ENCODE data around the gene SLC23A1. TPM values are rescaled to one million over a fixed set of nuclear protein-coding genes. Genes with fewer than 3 reads are reported as not detected.

Gene SLC23A1
- total and polyA plus RNA-seq, 9 of the 15 experiments (the other 6 are each of a cell fraction or from before 2014, with no cell fraction given): 0.03 to 0.20 (median 0.05) TPM; not detected in 5

DNA sequence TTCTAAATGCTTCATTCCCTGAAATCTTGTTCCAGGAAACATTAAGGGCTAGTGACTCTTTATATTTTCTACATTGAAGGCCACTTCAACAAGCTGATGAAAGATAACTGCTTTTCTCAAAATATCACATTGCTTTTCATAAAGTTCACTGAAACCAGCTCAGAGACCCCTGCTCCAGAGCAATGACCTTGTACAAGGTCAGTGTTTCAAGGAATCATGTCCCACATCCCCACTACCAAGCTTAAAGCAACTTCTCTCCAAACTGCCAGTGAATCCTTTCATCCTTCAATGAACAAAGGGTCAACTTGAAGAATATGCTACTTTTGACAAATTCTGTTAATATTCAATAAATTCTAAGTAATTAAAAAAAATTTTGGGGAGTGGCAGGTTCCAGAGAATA lies 32.8 kb upstream of the SLC23A1 start (continued):
- TF ChIP-seq, protein P1, sequence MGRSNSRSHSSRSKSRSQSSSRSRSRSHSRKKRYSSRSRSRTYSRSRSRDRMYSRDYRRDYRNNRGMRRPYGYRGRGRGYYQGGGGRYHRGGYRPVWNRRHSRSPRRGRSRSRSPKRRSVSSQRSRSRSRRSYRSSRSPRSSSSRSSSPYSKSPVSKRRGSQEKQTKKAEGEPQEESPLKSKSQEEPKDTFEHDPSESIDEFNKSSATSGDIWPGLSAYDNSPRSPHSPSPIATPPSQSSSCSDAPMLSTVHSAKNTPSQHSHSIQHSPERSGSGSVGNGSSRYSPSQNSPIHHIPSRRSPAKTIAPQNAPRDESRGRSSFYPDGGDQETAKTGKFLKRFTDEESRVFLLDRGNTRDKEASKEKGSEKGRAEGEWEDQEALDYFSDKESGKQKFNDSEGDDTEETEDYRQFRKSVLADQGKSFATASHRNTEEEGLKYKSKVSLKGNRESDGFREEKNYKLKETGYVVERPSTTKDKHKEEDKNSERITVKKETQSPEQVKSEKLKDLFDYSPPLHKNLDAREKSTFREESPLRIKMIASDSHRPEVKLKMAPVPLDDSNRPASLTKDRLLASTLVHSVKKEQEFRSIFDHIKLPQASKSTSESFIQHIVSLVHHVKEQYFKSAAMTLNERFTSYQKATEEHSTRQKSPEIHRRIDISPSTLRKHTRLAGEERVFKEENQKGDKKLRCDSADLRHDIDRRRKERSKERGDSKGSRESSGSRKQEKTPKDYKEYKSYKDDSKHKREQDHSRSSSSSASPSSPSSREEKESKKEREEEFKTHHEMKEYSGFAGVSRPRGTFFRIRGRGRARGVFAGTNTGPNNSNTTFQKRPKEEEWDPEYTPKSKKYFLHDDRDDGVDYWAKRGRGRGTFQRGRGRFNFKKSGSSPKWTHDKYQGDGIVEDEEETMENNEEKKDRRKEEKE (IDR thresholded peaks at IDR 0.05; ENCODE audit: borderline replicate concordance in 1 of 2, control insufficient read depth in 1 of 2, low read depth in 2 of 2, low read length in 1 of 2): no peak
- TF ChIP-seq, protein P2, sequence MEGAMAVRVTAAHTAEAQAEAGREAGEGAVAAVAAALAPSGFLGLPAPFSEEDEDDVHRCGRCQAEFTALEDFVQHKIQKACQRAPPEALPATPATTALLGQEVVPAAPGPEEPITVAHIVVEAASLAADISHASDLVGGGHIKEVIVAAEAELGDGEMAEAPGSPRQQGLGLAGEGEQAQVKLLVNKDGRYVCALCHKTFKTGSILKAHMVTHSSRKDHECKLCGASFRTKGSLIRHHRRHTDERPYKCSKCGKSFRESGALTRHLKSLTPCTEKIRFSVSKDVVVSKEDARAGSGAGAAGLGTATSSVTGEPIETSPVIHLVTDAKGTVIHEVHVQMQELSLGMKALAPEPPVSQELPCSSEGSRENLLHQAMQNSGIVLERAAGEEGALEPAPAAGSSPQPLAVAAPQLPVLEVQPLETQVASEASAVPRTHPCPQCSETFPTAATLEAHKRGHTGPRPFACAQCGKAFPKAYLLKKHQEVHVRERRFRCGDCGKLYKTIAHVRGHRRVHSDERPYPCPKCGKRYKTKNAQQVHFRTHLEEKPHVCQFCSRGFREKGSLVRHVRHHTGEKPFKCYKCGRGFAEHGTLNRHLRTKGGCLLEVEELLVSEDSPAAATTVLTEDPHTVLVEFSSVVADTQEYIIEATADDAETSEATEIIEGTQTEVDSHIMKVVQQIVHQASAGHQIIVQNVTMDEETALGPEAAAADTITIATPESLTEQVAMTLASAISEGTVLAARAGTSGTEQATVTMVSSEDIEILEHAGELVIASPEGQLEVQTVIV (CRISPR knock-in tag; IDR thresholded peaks at IDR 0.05; ENCODE audit: borderline replicate concordance): no peak
- TF ChIP-seq RFX7 (CRISPR knock-in tag; IDR thresholded peaks at IDR 0.05) (no peak), ZNF699 (CRISPR knock-in tag; IDR thresholded peaks at IDR 0.05; ENCODE audit: insufficient replicate concordance) (no peak), ZFX (CRISPR knock-in tag; IDR thresholded peaks at IDR 0.05) (no peak), GATAD2B (IDR thresholded peaks at IDR 0.05; ENCODE audit: borderline replicate concordance) (no peak), FOXA3 (CRISPR knock-in tag; conservative IDR thresholded peaks at IDR 0.05 in 1 of 2, IDR thresholded peaks at IDR 0.05 in 1 of 2) (no peak), U2AF2 (optimal IDR thresholded peaks at IDR 0.05; ENCODE audit: low read depth, low read length) (no peak), ZNF79 (CRISPR knock-in tag; IDR thresholded peaks at IDR 0.05; ENCODE audit: low read depth) (no peak), ZC3H8 (IDR thresholded peaks at IDR 0.05) (no peak), ZNF134 (CRISPR knock-in tag; conservative IDR thresholded peaks at IDR 0.05) (no peak)
- TF ChIP-seq, protein P3, sequence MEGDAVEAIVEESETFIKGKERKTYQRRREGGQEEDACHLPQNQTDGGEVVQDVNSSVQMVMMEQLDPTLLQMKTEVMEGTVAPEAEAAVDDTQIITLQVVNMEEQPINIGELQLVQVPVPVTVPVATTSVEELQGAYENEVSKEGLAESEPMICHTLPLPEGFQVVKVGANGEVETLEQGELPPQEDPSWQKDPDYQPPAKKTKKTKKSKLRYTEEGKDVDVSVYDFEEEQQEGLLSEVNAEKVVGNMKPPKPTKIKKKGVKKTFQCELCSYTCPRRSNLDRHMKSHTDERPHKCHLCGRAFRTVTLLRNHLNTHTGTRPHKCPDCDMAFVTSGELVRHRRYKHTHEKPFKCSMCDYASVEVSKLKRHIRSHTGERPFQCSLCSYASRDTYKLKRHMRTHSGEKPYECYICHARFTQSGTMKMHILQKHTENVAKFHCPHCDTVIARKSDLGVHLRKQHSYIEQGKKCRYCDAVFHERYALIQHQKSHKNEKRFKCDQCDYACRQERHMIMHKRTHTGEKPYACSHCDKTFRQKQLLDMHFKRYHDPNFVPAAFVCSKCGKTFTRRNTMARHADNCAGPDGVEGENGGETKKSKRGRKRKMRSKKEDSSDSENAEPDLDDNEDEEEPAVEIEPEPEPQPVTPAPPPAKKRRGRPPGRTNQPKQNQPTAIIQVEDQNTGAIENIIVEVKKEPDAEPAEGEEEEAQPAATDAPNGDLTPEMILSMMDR (IDR thresholded peaks at IDR 0.05 in 2 of 3, conservative IDR thresholded peaks at IDR 0.05 in 1 of 3; ENCODE audit: insufficient read depth in 2 of 3, low read depth in 1 of 3, low read length in 3 of 3): no peak
- TF ChIP-seq, protein P4, sequence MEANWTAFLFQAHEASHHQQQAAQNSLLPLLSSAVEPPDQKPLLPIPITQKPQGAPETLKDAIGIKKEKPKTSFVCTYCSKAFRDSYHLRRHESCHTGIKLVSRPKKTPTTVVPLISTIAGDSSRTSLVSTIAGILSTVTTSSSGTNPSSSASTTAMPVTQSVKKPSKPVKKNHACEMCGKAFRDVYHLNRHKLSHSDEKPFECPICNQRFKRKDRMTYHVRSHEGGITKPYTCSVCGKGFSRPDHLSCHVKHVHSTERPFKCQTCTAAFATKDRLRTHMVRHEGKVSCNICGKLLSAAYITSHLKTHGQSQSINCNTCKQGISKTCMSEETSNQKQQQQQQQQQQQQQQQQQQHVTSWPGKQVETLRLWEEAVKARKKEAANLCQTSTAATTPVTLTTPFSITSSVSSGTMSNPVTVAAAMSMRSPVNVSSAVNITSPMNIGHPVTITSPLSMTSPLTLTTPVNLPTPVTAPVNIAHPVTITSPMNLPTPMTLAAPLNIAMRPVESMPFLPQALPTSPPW (CRISPR knock-in tag; IDR thresholded peaks at IDR 0.05): no peak
- TF ChIP-seq, protein P5, sequence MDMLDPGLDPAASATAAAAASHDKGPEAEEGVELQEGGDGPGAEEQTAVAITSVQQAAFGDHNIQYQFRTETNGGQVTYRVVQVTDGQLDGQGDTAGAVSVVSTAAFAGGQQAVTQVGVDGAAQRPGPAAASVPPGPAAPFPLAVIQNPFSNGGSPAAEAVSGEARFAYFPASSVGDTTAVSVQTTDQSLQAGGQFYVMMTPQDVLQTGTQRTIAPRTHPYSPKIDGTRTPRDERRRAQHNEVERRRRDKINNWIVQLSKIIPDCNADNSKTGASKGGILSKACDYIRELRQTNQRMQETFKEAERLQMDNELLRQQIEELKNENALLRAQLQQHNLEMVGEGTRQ (CRISPR knock-in tag; IDR thresholded peaks at IDR 0.05): no peak
- TF ChIP-seq, protein P6, sequence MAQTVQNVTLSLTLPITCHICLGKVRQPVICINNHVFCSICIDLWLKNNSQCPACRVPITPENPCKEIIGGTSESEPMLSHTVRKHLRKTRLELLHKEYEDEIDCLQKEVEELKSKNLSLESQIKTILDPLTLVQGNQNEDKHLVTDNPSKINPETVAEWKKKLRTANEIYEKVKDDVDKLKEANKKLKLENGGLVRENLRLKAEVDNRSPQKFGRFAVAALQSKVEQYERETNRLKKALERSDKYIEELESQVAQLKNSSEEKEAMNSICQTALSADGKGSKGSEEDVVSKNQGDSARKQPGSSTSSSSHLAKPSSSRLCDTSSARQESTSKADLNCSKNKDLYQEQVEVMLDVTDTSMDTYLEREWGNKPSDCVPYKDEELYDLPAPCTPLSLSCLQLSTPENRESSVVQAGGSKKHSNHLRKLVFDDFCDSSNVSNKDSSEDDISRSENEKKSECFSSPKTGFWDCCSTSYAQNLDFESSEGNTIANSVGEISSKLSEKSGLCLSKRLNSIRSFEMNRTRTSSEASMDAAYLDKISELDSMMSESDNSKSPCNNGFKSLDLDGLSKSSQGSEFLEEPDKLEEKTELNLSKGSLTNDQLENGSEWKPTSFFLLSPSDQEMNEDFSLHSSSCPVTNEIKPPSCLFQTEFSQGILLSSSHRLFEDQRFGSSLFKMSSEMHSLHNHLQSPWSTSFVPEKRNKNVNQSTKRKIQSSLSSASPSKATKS (CRISPR knock-in tag; IDR thresholded peaks at IDR 0.05): no peak
